GM23248 (cell line): ENCODE data around the gene CNST.

Experiments
- EZH2 ChIP-seq: fragments of 200-600 bp; sonication (generic); IDR thresholded peaks from 2 replicates; pipeline ENCODE4 v1.6.1; 2018; ENCODE audit warnings: antibody characterized with exemption, mild to moderate bottlenecking; ENCODE audit not compliant: insufficient read depth, poor library complexity, severe bottlenecking
- EZH2phosphoT487 ChIP-seq: fragments of 200-600 bp; sonication (generic); IDR thresholded peaks from 2 replicates; pipeline ENCODE4 v1.6.1; 2018; ENCODE audit warnings: antibody characterized with exemption, moderate library complexity, mild to moderate bottlenecking, low read depth; ENCODE audit not compliant: insufficient read depth

GRCh38 chr1:246709835-246710234 is 143.6 kb downstream of the CNST start:
- no peak for TF ChIP-seq EZH2phosphoT487
- TF ChIP-seq EZH2: no peak
